NT2/D1 (cell line): Measurements from ENCODE around the gene NAV2.

Experiments used
- SUZ12 ChIP-seq: IDR thresholded peaks from 2 replicates; pipeline ENCODE4 v1.6.1; 2011; ENCODE audit not compliant: insufficient read length, insufficient read depth; ENCODE audit errors: extremely low read depth
- YY1 ChIP-seq: IDR thresholded peaks from 2 replicates; pipeline ENCODE4 v1.6.1; 2011; ENCODE audit not compliant: insufficient read length, insufficient read depth
- ZNF274 ChIP-seq: IDR thresholded peaks from 2 replicates; pipeline ENCODE4 v1.6.1; 2011; ENCODE audit warnings: mild to moderate bottlenecking, low read depth, low read length

DNA sequence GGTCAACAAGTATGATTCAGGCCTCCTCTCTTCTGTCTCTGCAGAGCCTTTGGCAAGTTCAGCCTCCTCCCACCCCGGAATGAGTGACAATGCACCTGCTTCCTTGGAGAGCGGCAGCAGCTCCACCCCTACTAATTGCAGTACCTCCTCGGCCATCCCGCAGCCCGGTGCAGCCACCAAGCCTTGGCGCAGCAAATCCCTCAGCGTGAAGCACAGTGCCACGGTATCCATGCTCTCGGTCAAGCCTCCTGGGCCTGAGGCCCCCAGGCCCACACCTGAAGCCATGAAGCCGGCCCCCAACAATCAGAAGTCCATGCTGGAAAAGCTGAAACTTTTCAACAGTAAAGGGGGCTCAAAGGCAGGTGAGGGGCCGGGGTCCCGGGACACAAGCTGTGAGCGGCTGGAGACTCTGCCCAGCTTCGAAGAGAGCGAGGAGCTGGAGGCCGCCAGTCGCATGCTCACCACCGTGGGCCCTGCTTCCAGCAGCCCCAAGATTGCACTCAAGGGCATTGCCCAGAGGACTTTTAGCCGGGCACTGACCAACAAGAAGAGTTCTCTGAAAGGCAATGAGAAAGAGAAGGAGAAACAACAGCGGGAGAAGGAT lies 220.6 kb downstream of the NAV2 start:
- TF ChIP-seq ZNF274 (no peak), YY1 (no peak), SUZ12 (no peak)
